ENCODE results near the gene RNF150.

DNA sequence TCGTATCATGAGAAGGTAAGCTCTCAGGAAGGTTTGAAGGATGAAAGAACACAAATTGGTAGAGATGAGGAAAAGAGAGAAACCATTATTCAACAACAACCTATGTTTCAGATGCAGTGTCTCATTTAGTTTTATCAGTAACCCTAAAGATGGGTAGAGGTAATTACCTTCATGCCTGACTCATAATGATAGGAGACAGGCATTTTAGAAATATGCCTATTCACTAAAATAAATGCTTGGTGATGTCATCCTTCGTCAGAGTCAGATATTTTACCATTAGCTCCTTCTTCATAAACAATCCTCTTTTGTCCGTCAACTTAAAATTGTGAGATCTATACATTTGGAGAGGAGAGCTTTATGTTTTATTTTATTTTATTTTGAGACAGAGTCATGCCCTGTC is 21.5 kb upstream of the RNF150 start:
- TF ChIP-seq EP300 (conservative IDR thresholded peaks at IDR 0.05; ENCODE audit: poor library complexity, severe bottlenecking) (no peak), REST (IDR thresholded peaks at IDR 0.05; ENCODE audit: borderline replicate concordance) (no peak), EZH2 (IDR thresholded peaks at IDR 0.05; ENCODE audit: borderline replicate concordance, insufficient read depth, low read length, poor library complexity, severe bottlenecking) (no peak), RAD21 (conservative IDR thresholded peaks at IDR 0.05) (no peak), MXI1 (conservative IDR thresholded peaks at IDR 0.05; ENCODE audit: poor library complexity, severe bottlenecking) (no peak)
- TF ChIP-seq, protein P1, sequence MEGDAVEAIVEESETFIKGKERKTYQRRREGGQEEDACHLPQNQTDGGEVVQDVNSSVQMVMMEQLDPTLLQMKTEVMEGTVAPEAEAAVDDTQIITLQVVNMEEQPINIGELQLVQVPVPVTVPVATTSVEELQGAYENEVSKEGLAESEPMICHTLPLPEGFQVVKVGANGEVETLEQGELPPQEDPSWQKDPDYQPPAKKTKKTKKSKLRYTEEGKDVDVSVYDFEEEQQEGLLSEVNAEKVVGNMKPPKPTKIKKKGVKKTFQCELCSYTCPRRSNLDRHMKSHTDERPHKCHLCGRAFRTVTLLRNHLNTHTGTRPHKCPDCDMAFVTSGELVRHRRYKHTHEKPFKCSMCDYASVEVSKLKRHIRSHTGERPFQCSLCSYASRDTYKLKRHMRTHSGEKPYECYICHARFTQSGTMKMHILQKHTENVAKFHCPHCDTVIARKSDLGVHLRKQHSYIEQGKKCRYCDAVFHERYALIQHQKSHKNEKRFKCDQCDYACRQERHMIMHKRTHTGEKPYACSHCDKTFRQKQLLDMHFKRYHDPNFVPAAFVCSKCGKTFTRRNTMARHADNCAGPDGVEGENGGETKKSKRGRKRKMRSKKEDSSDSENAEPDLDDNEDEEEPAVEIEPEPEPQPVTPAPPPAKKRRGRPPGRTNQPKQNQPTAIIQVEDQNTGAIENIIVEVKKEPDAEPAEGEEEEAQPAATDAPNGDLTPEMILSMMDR (IDR thresholded peaks at IDR 0.05; ENCODE audit: poor library complexity, severe bottlenecking) = no peak

All from neural cell (in vitro differentiated cells).